GM04503 (cell line): ENCODE results near the gene ZNF563.
"Not testable (repeated sequence)": the region's sequence is repeated elsewhere in the genome, so short reads cannot be mapped to it uniquely, and the experiment has no call there.

Experiments used
- DNase-seq: peaks from one replicate; pipeline ENCODE4 v3.0.0-alpha.2; 2012; ENCODE audit warnings: low read depth

The ZNF563 gene

GRCh38 chr19:12333162-12334159, at the start of gene ZNF563:
Gene ZNF563 (minus strand): TSS chr19:12333633. CDS start chr19:12333482, 151 bp downstream.
- DNase-seq, result peak; percentile 75

- DNase-seq, result no peak
These were observed 47.0 kb upstream of the ZNF563 start for GRCh38 chr19:12380444-12380737.

GRCh38 chr19:12379732-12380443, 46.5 kb upstream of the ZNF563 start:
- DNase-seq, result no peak

DNA sequence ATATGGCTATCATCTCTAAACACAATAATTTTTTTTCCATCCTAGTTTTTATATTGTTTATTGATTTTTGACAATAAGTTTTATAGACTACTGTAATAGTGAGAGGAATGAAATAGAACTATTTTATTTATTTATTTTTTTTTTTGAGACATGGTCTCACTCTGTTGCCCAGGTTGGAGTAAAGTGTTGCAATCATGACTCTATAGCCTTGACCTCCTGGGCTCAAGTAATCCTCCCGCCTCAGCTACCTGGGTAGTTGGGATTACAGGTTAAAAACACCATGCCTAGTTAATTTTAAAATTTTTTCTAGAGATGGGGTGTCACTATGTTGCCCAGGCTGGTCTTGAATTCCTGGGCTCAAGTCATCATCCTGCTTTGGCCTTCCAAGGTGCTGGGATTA, 40.6 kb upstream of the ZNF563 start:
- no peak for DNase-seq

DNA sequence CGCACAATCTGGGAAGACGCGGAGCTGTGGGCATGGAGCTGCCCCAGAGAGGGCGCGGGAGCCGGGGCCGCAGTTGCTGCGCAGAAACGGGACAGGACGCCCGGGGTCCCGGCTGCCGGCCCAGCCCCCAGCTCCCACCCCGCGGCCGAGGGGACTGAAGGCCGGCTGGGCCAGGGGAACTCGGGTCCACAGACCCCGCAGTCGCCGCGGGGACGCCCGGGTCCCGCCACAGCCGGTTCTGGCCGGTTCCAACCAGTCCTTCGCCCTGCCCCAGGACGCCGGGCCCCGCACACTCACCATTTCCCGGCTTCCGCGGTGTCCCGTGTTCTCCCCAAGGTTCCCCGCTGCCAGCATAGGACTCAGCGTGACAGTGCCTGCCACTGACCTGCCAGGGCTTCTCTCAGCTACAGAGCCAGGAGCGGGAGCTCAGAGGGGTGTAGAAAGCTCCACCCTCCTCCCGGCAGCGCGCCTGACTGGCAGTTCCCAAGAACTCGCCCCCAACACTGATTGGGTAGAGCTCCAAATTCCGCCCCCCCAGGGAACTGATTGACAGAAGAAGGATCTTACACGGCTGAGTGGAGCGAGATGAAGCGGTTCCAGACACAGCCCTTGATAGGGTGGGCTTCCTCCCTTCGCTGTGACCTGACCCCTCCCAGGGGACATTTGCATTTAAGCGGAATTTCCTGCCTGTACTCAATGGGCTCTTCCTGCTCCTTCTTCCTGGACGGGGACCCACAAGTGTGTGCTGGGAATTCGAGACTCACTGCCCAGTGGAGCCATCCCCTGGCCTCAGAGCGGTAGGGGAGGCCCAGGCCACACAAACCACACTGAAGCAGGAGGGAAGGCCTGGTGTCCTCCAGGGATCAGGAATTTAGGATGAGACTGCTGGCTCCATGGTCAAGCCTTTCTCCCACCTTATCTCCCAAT, 32.1 kb upstream of the ZNF563 start, which contains the start of gene ZNF442:
Gene ZNF442, minus strand, starts transcription at position 448 of the 927 bp plus-strand sequence. CDS start 2,052 bp downstream, outside the sequence.
- peak; percentile 91 for DNase-seq

GRCh38 chr19:12364391-12365235, 31.2 kb upstream of the ZNF563 start:
- DNase-seq, result no peak

GRCh38 chr19:12362236-12362635, 28.8 kb upstream of the ZNF563 start:
- not testable (repeated sequence) for DNase-seq

DNA sequence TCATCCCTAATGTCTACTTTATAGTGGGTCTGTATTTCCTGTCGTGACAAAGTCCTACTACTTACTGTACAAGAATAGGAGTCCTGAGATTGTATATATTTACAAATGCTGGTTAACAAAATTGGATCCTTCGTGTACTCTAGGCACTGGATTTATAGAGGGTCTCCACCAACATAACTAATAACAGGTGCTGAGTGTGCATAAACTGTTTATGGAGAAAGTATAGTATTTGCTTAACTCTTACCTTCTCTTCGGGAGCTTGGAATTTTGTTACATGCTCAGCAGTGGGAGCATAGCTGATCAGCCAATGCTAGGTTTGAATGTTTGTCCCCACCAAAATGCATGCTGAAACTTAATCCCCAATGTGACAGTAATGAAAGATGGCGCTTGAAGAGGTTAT, 19.9 kb upstream of the ZNF563 start:
- no peak for DNase-seq

DNA sequence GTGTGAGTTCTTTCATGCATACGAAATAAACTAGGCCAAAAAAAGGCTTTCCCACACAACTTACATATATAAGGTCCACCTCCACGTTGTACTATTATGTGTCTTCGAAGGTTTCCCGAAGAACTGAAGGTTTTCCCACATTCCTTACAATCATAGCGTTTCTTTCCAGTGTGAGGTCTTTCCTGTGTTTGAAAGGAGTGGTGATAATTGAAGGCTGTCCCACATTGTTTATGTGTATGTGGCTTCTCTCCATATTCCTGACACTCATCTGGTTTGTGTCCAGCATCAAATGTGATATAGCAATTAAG, 17.4 kb upstream of the ZNF563 start:
- DNase-seq, result no peak

- DNase-seq, result no peak
These were observed 16.9 kb upstream of the ZNF563 start for GRCh38 chr19:12350185-12350889.

GRCh38 chr19:12346896-12347295, 13.5 kb upstream of the ZNF563 start:
- no peak for DNase-seq

GRCh38 chr19:12345197-12345596, 11.8 kb upstream of the ZNF563 start:
- no peak for DNase-seq

DNA sequence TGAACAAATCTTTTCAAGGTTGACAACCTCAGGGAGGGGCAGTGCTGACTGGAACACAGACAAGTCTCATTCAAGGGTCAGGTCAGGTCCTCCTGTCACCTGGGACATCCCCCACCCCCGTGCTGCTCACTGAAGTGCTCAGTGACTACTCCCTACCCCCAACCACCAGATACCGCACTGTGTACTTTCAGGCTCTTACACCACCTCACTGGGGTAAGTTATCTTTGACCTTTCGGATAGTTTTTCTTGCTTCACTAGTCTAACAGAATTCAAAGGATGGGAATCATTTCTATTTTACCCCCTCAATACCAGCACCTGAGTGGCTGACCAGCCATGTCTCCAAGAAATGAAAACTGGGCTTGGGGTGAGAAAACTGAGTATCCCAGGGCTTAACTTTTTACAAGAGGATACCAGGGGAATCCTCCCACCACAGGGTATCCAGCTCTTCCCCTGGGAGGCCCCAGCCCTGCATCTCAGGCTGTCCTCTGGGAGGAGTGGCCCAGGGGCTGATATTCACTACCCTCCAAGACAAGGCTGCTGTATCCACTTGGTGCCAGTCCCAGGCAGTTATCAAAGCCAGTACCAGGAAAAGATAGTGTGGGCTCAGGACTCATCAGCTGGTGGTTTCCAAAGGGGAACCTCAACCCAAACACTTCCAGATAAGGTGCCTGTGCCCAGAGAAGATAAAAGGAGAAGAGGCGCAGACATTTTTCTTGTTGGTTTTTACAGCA, 2.1 kb downstream of the ZNF563 start:
- DNase-seq, result no peak

- no peak for DNase-seq
These were observed 3.1 kb downstream of the ZNF563 start for GRCh38 chr19:12330340-12330739.

- no peak for DNase-seq
These were observed 7.7 kb downstream of the ZNF563 start for GRCh38 chr19:12325690-12326089.

GRCh38 chr19:12318782-12319413, 14.5 kb downstream of the ZNF563 start:
- no peak for DNase-seq

DNA sequence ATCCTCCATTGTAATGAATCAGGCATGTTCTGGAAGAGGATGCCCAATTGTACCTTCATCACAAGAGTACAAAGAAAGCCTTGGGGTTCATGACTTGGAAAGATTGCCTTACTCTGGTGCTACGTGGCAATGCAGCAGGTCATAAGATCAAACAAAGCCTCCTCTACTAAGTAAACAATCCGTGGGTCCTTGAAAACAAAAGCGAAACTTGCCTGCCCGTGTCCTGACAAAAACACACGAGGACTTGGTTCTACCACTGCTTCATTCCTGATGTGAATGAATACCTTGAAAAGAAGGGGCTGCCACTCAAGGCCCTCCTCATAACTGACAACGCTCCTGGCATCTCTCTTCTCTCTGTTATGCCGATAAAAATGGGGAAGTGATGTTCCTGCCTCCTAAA, 18.9 kb downstream of the ZNF563 start:
- no peak for DNase-seq

GRCh38 chr19:12308891-12309290, 24.5 kb downstream of the ZNF563 start:
- not testable (repeated sequence) for DNase-seq

- DNase-seq, result no peak
These were observed 38.2 kb downstream of the ZNF563 start for GRCh38 chr19:12295191-12295590.
